Lung (tissue), 12 donors: ENCODE data around the gene KRT222. TPM values are rescaled to one million over a fixed set of nuclear protein-coding genes. Genes with fewer than 3 reads are reported as not detected.

Experiments
- ATAC-seq: fragments of 200-7000 bp; cut with Tn5 transposase; one replicate; pipeline ENCODE4 v1.9.1; 2020; ENCODE audit warnings: moderate number of reproducible peaks; ENCODE audit not compliant: insufficient read depth, low FRiP score
- DNase-seq, 3 donors: peaks; one replicate each; pipeline ENCODE4 v3.0.0-alpha.2; 2013 to 2017
- H3K27ac ChIP-seq, 2 donors: one replicate each; pipeline ENCODE4 v1.5.1; 2013; ENCODE audit warnings: mild to moderate bottlenecking in 2 of 2, moderate library complexity in 2 of 2, control low read depth in 1 of 2, inconsistent platforms in 1 of 2, low read depth in 1 of 2, low read length in 1 of 2
- H3K27me3 ChIP-seq, 3 donors: one replicate each; pipeline ENCODE4 v1.5.1; 2013; ENCODE audit warnings: low read length in 2 of 3; ENCODE audit not compliant: control insufficient read depth in 3 of 3, insufficient read depth in 3 of 3
- H3K36me3 ChIP-seq, 4 donors: one replicate each; pipeline ENCODE4 v1.5.1; 2013; ENCODE audit warnings: low read length in 4 of 4, mild to moderate bottlenecking in 1 of 4, moderate library complexity in 1 of 4; ENCODE audit not compliant: control insufficient read depth in 4 of 4, insufficient read depth in 4 of 4
- H3K4me1 ChIP-seq, 5 donors: one replicate each; pipeline ENCODE4 v1.5.1; 2013; ENCODE audit warnings: low read length in 5 of 5, mild to moderate bottlenecking in 2 of 5, moderate library complexity in 1 of 5; ENCODE audit not compliant: control insufficient read depth in 5 of 5, insufficient read depth in 5 of 5
- H3K4me3 ChIP-seq: one replicate; pipeline ENCODE4 v1.5.1; 2013; ENCODE audit warnings: mild to moderate bottlenecking, control low read depth, moderate library complexity
- H3K9ac ChIP-seq, 2 donors: one replicate each; pipeline ENCODE4 v1.5.1; 2013; ENCODE audit warnings: low read length in 2 of 2, control low read depth in 1 of 2; ENCODE audit not compliant: insufficient read depth in 1 of 2
- H3K9me3 ChIP-seq, 4 donors: one replicate each; pipeline ENCODE4 v1.5.1; 2013; ENCODE audit warnings: low read length in 3 of 4, mild to moderate bottlenecking in 1 of 4, moderate library complexity in 1 of 4; ENCODE audit not compliant: control insufficient read depth in 4 of 4, insufficient read depth in 3 of 4
- WGBS, 2 donors: extraction: QIAGEN DNeasy Blood & Tissue Kit; methylation state at CpG; one replicate each; pipeline ENCODE4 v1.1.7; 2013; 5-methylcytosine and 5-hydroxymethylcytosine counted together
- polyA plus RNA-seq, 2 donors: library from polyadenylated mRNA; stranded (reverse); fragments of 200-250 nt; gene quantifications; one replicate each; pipeline ENCODE4 v1.2.1, GENCODE V29; 2013
- total RNA-seq, 2 donors: library from RNA; depleted of rRNA in 1 of 2; stranded (reverse); fragments of >200 nt in 1 of 2; gene quantifications; one replicate each; pipeline ENCODE4 v1.2.1, GENCODE V29; 2014 to 2021
- TF ChIP-seq, protein P1 (sequence below): IDR thresholded peaks from 2 replicates; pipeline ENCODE4 v1.5.1; 2012; ENCODE audit warnings: mild to moderate bottlenecking; ENCODE audit errors: control extremely low read depth, extremely low read depth
- donor health status: control.
- donor health status: control.
- donor health status: Bipolar disorder and iron deficiency.
- donor health status: healthy.
- donor health status: DM: yes; HTN: yes; CAD: no.

Gene KRT222
- total and polyA plus RNA-seq, 4 donors: 0.10 to 0.26 (median 0.18) TPM; not detected in 1

DNA sequence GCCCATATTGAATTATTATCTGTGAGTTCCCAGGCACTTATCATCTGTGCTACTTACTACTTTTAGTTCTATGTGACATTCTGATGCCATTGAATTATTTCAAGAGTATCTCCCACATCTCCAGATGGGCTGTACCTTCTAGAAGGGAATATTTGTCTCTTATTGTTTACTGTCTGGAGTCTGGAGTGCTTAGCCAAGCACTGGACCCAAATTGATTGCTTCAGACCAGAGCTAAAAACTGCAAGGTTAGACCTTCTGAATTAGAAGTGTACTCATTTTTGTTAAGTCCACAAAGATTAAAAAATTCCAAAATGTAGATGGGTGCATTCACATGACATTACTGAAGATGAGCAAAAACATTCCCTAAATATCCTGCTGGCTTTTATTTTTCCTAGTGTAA is 16.0 kb upstream of the KRT222 start:
- no peak for ATAC-seq

DNA sequence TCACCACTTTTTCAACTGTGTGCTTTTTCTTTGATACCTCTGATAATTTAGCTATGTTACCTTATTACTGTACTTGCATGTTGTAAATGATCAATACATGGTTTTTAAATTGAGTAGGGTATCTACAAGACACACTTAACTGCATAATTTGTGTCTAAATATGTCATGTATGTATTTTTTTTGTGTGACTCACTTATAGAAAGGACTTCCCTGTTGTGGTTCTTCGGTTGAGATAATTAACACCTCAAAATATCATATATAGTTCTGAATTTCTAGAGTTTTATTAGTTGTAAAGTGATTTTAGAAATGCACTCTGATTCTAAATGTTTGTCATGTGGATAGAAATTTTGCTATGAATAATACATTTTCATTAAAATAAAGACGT is 14.5 kb upstream of the KRT222 start:
- no peak for ATAC-seq
- H3K27ac ChIP-seq: no peak overlapping the region
- H3K4me1 ChIP-seq: no peaks in the 10 kb centered on the region
- no peak for DNase-seq
- H3K9me3 ChIP-seq: no peaks in the 10 kb centered on the region
- no peak overlapping the region for H3K4me3 ChIP-seq
- H3K36me3 ChIP-seq: no peaks in the 10 kb centered on the region
- peaks cover 0 to 5% (median 2%) of the 10 kb centered on the region in 3 donors for H3K27me3 ChIP-seq
- WGBS, 2 donors: 84 to 86% methylated on average over 2 of the region's 2 CpGs
- no peak overlapping the region for H3K9ac ChIP-seq
- TF ChIP-seq, protein P1, sequence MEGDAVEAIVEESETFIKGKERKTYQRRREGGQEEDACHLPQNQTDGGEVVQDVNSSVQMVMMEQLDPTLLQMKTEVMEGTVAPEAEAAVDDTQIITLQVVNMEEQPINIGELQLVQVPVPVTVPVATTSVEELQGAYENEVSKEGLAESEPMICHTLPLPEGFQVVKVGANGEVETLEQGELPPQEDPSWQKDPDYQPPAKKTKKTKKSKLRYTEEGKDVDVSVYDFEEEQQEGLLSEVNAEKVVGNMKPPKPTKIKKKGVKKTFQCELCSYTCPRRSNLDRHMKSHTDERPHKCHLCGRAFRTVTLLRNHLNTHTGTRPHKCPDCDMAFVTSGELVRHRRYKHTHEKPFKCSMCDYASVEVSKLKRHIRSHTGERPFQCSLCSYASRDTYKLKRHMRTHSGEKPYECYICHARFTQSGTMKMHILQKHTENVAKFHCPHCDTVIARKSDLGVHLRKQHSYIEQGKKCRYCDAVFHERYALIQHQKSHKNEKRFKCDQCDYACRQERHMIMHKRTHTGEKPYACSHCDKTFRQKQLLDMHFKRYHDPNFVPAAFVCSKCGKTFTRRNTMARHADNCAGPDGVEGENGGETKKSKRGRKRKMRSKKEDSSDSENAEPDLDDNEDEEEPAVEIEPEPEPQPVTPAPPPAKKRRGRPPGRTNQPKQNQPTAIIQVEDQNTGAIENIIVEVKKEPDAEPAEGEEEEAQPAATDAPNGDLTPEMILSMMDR: no peak

More for the DNA sequence above, 16.0 kb upstream of the KRT222 start:
- no peaks in the 10 kb centered on the region for H3K4me1 ChIP-seq
- no peak overlapping the region for H3K9ac ChIP-seq
- no peak overlapping the region for H3K4me3 ChIP-seq
- no peak for DNase-seq
- no peak overlapping the region for H3K27ac ChIP-seq
- TF ChIP-seq, protein P1: no peak
- no peaks in the 10 kb centered on the region for H3K36me3 ChIP-seq
- H3K9me3 ChIP-seq: no peaks in the 10 kb centered on the region
- peaks cover 0 to 5% (median 2%) of the 10 kb centered on the region in 3 donors for H3K27me3 ChIP-seq

DNA sequence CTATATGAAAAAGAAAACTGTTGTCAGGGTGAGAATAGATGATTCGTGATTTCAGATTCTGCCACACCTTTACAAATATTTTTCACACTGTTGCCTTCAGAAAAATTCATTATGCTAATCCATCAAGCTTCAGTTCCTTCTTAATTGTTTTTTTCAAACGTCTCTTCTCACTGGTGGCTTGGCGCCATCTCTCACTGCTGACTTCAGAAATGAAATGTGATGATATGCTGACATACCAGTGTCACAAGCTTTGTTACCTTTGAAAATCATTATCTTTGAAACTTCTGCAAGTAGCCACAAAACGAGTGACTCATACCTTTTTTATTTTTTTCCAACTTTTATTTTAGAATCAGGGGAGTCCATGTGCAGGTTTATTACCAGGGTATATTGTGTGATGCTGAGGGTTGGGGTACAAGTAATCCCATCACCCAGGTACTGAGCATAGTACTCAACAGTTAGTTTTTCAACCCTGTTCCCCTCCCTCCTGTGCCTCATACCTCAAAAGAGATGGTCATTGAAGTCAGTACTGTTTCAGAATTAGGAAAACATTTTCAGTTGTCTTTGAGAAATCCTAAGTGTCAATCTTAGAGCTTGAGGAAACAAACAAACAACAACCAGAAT is 14.0 kb upstream of the KRT222 start:
- no peaks in the 10 kb centered on the region for H3K36me3 ChIP-seq
- no peaks in the 10 kb centered on the region for H3K4me1 ChIP-seq
- no peak overlapping the region for H3K4me3 ChIP-seq
- no peak overlapping the region for H3K27ac ChIP-seq
- H3K27me3 ChIP-seq: peaks cover 0 to 8% (median 2%) of the 10 kb centered on the region in 3 donors
- ATAC-seq (no peak), DNase-seq (no peak)
- no peak overlapping the region for H3K9ac ChIP-seq
- TF ChIP-seq, protein P1: no peak
- WGBS, 2 donors: 56 to 70% methylated on average over 4 of the region's 4 CpGs
- H3K9me3 ChIP-seq: no peaks in the 10 kb centered on the region

DNA sequence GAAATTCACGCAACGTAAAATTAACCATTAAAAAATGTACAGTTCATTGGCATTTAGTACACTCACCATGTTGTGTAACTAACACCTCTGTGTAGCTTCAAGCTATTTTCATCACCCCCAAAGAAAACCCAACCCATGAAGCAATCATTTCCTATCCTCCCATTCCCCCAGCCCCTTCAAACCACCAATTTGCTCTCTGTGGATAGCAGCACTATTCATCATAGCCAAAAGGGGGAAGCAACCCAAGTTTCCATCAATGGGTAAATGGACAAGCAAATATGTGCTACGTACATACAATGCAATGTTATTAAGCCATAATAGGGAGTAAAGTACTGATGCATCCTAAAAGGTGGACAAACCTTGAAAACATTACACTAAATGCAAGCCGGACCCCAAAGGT is 10.9 kb upstream of the KRT222 start:
- TF ChIP-seq, protein P1: no peak

More for the DNA sequence above, 10.9 kb upstream of the KRT222 start:
- no peak overlapping the region for H3K27ac ChIP-seq
- H3K9ac ChIP-seq: no peak overlapping the region
- DNase-seq: no peak
- no peaks in the 10 kb centered on the region for H3K36me3 ChIP-seq
- no peak for ATAC-seq
- peaks cover 0 to 6% (median 2%) of the 10 kb centered on the region in 3 donors for H3K27me3 ChIP-seq
- H3K4me3 ChIP-seq: no peak overlapping the region
- no peaks in the 10 kb centered on the region for H3K9me3 ChIP-seq
- WGBS, 2 donors: 69 to 84% methylated on average over 4 of the region's 4 CpGs
- no peaks in the 10 kb centered on the region for H3K4me1 ChIP-seq
